HUES48 (cell line): ENCODE measurements around the gene PCDHGB7.
A peak's percentile ranks its signal among the peaks of the same experiment; 100 is the strongest.
"Not testable (repeated sequence)": the region's sequence is repeated elsewhere in the genome, so short reads cannot be mapped to it uniquely, and the experiment has no call there.

ENCODE experiments used
- H3K27ac ChIP-seq: one replicate; pipeline ENCODE4 v1.7.0; 2013; ENCODE audit warnings: low read depth, low read length, inconsistent platforms
- H3K27me3 ChIP-seq: 2 replicates; pipeline ENCODE4 v1.6.1; 2013; ENCODE audit warnings: mild to moderate bottlenecking, low read length; ENCODE audit not compliant: control insufficient read depth, insufficient read depth
- H3K36me3 ChIP-seq: 2 replicates; pipeline ENCODE4 v1.6.1; 2013; ENCODE audit warnings: low read length; ENCODE audit not compliant: control insufficient read depth, insufficient read depth
- H3K4me1 ChIP-seq: 2 replicates; pipeline ENCODE4 v1.6.1; 2013; ENCODE audit warnings: mild to moderate bottlenecking, low read length; ENCODE audit not compliant: control insufficient read depth, insufficient read depth
- H3K4me3 ChIP-seq: 2 replicates; pipeline ENCODE4 v1.5.1; 2013; ENCODE audit warnings: mild to moderate bottlenecking, low read depth, low read length
- H3K9ac ChIP-seq: 2 replicates; pipeline ENCODE4 v1.6.1; 2013; ENCODE audit warnings: mild to moderate bottlenecking, low read depth, low read length, moderate library complexity
- H3K9me3 ChIP-seq: 2 replicates; pipeline ENCODE4 v1.6.1; 2013; ENCODE audit warnings: low read length; ENCODE audit not compliant: control insufficient read depth, insufficient read depth

Gene PCDHGB7

GRCh38 chr5:141417494-141418172, at the start of gene PCDHGB7:
TSS of gene PCDHGB7 (plus strand) at chr5:141417677. CDS start at chr5:141417860, 183 bp downstream.
- H3K4me1 ChIP-seq, H3K36me3 ChIP-seq: not testable (repeated sequence)
- Histone ChIP-seq H3K27ac (peak within 1 kb of the TSS; percentile 69), H3K9me3 (peaks cover 33% of the 10 kb centered on the region), H3K27me3 (peaks cover 20% of the 10 kb centered on the region), H3K9ac (peak within 1 kb of the TSS; percentile 64; the same call in 1 of the 2 replicates), H3K4me3 (peak within 1 kb of the TSS; percentile 75)

- Histone ChIP-seq H3K27me3 (no peaks in the 10 kb centered on the region), H3K9me3 (peaks cover 58% of the 10 kb centered on the region), H3K27ac (no peak within 1 kb of the TSS), H3K9ac (no peak within 1 kb of the TSS), H3K36me3 (no peaks in the 10 kb centered on the region), H3K4me3 (no peak within 1 kb of the TSS), H3K4me1 (no peaks in the 10 kb centered on the region)
These were observed 47.3 kb upstream of the PCDHGB7 start, which contains the start of gene PCDHGB3 for GRCh38 chr5:141369994-141370848. TSS of gene PCDHGB3 (plus strand) at chr5:141370242. CDS start at chr5:141370395, 153 bp downstream.

- Histone ChIP-seq H3K9me3 (peaks cover 51% of the 10 kb centered on the region), H3K27ac (no peak overlapping the region), H3K9ac (no peak overlapping the region)
These were observed 45.7 kb upstream of the PCDHGB7 start for GRCh38 chr5:141371572-141372475.

GRCh38 chr5:141373673-141374317, 43.7 kb upstream of the PCDHGB7 start, which contains the start of gene PCDHGA6:
TSS of gene PCDHGA6 (plus strand) at chr5:141373891. CDS start at chr5:141374084, 193 bp downstream.
- H3K36me3 ChIP-seq = no peaks in the 10 kb centered on the region
- H3K9me3 ChIP-seq = peaks cover 48% of the 10 kb centered on the region
- H3K27ac ChIP-seq = no peak within 1 kb of the TSS
- H3K4me1 ChIP-seq = no peaks in the 10 kb centered on the region
- H3K9ac ChIP-seq = no peak within 1 kb of the TSS
- no peaks in the 10 kb centered on the region for H3K27me3 ChIP-seq
- peak within 1 kb of the TSS; percentile 33; the same call in 1 of the 2 replicates for H3K4me3 ChIP-seq

More at GRCh38 chr5:141371572-141372475, 45.7 kb upstream of the PCDHGB7 start:
- Histone ChIP-seq H3K27me3 (no peaks in the 10 kb centered on the region), H3K36me3 (no peaks in the 10 kb centered on the region), H3K4me1 (no peaks in the 10 kb centered on the region), H3K4me3 (no peak overlapping the region)

GRCh38 chr5:141374627-141375026, 42.9 kb upstream of the PCDHGB7 start:
- H3K4me3 ChIP-seq = no peak overlapping the region
- no peaks in the 10 kb centered on the region for H3K27me3 ChIP-seq
- no peak overlapping the region for H3K9ac ChIP-seq
- H3K9me3 ChIP-seq = peaks cover 48% of the 10 kb centered on the region
- no peak overlapping the region for H3K27ac ChIP-seq
- no peaks in the 10 kb centered on the region for H3K36me3 ChIP-seq
- H3K4me1 ChIP-seq = no peaks in the 10 kb centered on the region

GRCh38 chr5:141375444-141376155, 41.9 kb upstream of the PCDHGB7 start:
- H3K27me3 ChIP-seq, H3K36me3 ChIP-seq: not testable (repeated sequence)
- peaks cover 46% of the 10 kb centered on the region for H3K9me3 ChIP-seq

GRCh38 chr5:141382469-141383294, 34.8 kb upstream of the PCDHGB7 start, which contains the start of gene PCDHGA7:
TSS of gene PCDHGA7 (plus strand) at chr5:141382742. CDS start at chr5:141382900, 158 bp downstream.
- no peaks in the 10 kb centered on the region for H3K4me1 ChIP-seq
- H3K36me3 ChIP-seq = no peaks in the 10 kb centered on the region
- no peak within 1 kb of the TSS for H3K4me3 ChIP-seq
- H3K27me3 ChIP-seq = no peaks in the 10 kb centered on the region
- no peak within 1 kb of the TSS for H3K9ac ChIP-seq
- H3K27ac ChIP-seq = no peak within 1 kb of the TSS
- peaks cover 43% of the 10 kb centered on the region for H3K9me3 ChIP-seq

More at GRCh38 chr5:141375444-141376155, 41.9 kb upstream of the PCDHGB7 start:
- H3K4me1 ChIP-seq, H3K9ac ChIP-seq, H3K27ac ChIP-seq, H3K4me3 ChIP-seq: not testable (repeated sequence)

- no peak overlapping the region for H3K9ac ChIP-seq
- no peak overlapping the region for H3K27ac ChIP-seq
- no peaks in the 10 kb centered on the region for H3K36me3 ChIP-seq
- no peaks in the 10 kb centered on the region for H3K4me1 ChIP-seq
- H3K27me3 ChIP-seq = 0 out of 2 replicates have a peak, but pooled peaks cover 1% of the 10 kb centered on the region
- no peak overlapping the region for H3K4me3 ChIP-seq
- H3K9me3 ChIP-seq = peaks cover 45% of the 10 kb centered on the region
These were observed 34.1 kb upstream of the PCDHGB7 start for GRCh38 chr5:141383345-141383744.
